SK-N-MC (cell line): ENCODE measurements around the gene CPA3.

ENCODE experiments used
- EZH2 ChIP-seq: fragments of 200-600 bp; sonication (generic); IDR thresholded peaks from one replicate; pipeline ENCODE4 v1.6.1; 2017; ENCODE audit warnings: antibody characterized with exemption
- FOXP2 ChIP-seq: optimal IDR thresholded peaks from 2 replicates; pipeline ENCODE3; 2011; ENCODE audit warnings: mild to moderate bottlenecking, moderate library complexity; ENCODE audit not compliant: insufficient read depth; ENCODE audit errors: extremely low read length, control extremely low read depth
- POLR2AphosphoS5 ChIP-seq: IDR thresholded peaks from 2 replicates; pipeline ENCODE4 v1.6.1; 2012; ENCODE audit warnings: mild to moderate bottlenecking, low read depth, low read length, borderline replicate concordance

DNA sequence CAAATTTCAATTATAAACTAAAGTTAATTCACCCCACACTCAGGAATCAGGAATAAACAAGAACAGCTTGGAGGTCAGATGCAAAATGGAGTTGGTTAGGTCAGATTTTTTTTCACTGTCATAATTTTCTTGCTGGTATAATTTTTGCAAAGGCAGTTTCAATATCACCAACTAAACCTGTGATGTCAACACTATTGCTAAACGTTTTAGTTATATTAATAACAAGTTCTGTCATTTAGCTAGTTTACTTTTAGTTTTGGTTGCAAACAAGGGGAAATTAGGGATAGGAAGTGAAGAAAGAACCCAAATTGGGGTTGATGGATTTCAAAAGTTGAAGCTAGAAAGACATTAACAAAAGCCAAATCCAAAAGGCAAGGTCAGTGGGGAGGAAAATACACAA, 42.1 kb upstream of the CPA3 start:
- no peak for TF ChIP-seq POLR2AphosphoS5
- TF ChIP-seq EZH2: no peak
- no peak for TF ChIP-seq FOXP2
